NB4 (cell line): ENCODE results near the gene COPS3.

Source experiments
- POLR2A ChIP-seq: IDR thresholded peaks from 2 replicates; pipeline ENCODE4 v1.6.1; 2011; ENCODE audit warnings: mild to moderate bottlenecking; ENCODE audit not compliant: insufficient read length; ENCODE audit errors: extremely low read depth
- TF ChIP-seq, protein P1 (sequence below): IDR thresholded peaks from one replicate; pipeline ENCODE4 v1.5.1; 2012; ENCODE audit warnings: low read depth, low read length
- TF ChIP-seq, protein P2 (sequence below): IDR thresholded peaks from 2 replicates; pipeline ENCODE4 v1.6.1; 2011; ENCODE audit warnings: low read depth, low read length

DNA sequence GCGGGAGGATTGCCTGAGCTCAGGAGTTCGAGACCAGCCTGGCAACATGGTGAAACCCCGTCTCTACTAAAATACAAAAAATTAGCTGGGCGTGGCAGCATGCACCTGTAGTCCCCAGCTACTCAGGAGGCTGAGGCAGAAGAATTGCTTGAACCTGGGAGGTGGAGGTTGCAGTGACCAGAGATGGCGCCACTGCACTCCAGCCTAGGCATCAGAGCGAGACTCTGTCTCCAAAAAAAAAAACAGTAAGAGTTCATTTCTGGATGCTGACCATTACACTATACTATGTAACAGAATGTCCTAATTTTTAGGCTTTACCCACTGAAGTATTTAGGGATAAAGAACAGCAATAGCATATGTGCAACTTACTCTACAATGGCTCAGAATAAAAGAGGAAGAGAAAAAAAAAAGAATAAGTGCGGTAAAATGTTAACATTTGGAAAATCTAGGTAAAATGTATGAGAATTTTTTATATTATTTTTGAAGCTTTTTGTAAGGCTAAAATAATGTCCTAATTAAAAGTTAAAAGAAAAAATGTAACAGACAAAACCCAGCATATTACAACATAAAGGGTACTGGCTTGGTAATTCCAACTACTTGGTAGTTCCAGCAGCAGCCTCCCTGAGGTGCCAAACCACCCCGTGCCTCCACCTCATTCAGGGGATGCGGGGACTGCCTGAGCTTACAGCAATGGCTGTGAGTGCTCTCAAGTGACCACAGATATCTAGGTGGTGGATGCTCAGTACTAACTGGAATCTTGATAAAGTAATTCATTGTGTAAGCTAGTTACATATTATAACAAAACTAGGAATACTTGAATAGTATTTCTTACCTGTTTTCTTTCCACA lies 10.9 kb downstream of the COPS3 start:
- TF ChIP-seq, protein P1, sequence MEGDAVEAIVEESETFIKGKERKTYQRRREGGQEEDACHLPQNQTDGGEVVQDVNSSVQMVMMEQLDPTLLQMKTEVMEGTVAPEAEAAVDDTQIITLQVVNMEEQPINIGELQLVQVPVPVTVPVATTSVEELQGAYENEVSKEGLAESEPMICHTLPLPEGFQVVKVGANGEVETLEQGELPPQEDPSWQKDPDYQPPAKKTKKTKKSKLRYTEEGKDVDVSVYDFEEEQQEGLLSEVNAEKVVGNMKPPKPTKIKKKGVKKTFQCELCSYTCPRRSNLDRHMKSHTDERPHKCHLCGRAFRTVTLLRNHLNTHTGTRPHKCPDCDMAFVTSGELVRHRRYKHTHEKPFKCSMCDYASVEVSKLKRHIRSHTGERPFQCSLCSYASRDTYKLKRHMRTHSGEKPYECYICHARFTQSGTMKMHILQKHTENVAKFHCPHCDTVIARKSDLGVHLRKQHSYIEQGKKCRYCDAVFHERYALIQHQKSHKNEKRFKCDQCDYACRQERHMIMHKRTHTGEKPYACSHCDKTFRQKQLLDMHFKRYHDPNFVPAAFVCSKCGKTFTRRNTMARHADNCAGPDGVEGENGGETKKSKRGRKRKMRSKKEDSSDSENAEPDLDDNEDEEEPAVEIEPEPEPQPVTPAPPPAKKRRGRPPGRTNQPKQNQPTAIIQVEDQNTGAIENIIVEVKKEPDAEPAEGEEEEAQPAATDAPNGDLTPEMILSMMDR: peak; percentile 45
- TF ChIP-seq, protein P2, sequence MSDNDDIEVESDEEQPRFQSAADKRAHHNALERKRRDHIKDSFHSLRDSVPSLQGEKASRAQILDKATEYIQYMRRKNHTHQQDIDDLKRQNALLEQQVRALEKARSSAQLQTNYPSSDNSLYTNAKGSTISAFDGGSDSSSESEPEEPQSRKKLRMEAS: no peak
- TF ChIP-seq POLR2A: no peak
